WTC11 (cell line): ENCODE results near the gene DPP10. TPM values are rescaled to one million over a fixed set of nuclear protein-coding genes. Genes with fewer than 3 reads are reported as not detected.

Source experiments
- ATAC-seq: fragments of 200-7000 bp; cut with Tn5 transposase; 2 replicates; pipeline ENCODE4 v1.10.0; 2021; ENCODE audit warnings: mild to moderate bottlenecking, moderate library complexity
- CTCF ChIA-PET: fragments of 300-600 bp; sonication (Branson Sonifier 250); formaldehyde crosslinking; loops from one replicate; lab custom pipeline; 2021; ENCODE audit warnings: antibody characterized with exemption; lab: Charles Lee
- POLR2A ChIA-PET: fragments of 350-600 bp; sonication (Branson Sonifier 250); formaldehyde crosslinking; loops from one replicate; lab custom pipeline; 2021; ENCODE audit warnings: antibody characterized with exemption; lab: Charles Lee
- DNase-seq: peaks from one replicate; pipeline ENCODE4 v3.0.0; 2021; ENCODE audit warnings: low spot score
- H3K27ac Mint-ChIP-seq: 2 replicates; pipeline ENCODE4 v1.8.0; 2021; ENCODE audit warnings: mixed read lengths
- H3K27me3 Mint-ChIP-seq: 2 replicates; pipeline ENCODE4 v1.8.0; 2021; ENCODE audit warnings: low read depth, mild to moderate bottlenecking, moderate library complexity, mixed read lengths
- H3K36me3 Mint-ChIP-seq: 2 replicates; pipeline ENCODE4 v1.8.0; 2021; ENCODE audit warnings: mixed read lengths
- H3K4me1 Mint-ChIP-seq: 2 replicates; pipeline ENCODE4 v1.8.0; 2022; ENCODE audit warnings: mixed read lengths
- H3K4me3 Mint-ChIP-seq: 2 replicates; pipeline ENCODE4 v1.8.0; 2021; ENCODE audit warnings: mild to moderate bottlenecking, moderate library complexity, mixed read lengths
- H3K9me3 Mint-ChIP-seq: 2 replicates; pipeline ENCODE4 v1.8.0; 2021; ENCODE audit warnings: mixed read lengths
- ARID4B ChIP-seq: sonication (generic); formaldehyde crosslinking; IDR thresholded peaks from 2 replicates; pipeline ENCODE4 v1.8.0; 2023; ENCODE audit warnings: missing genetic modification reagents, mild to moderate bottlenecking, borderline replicate concordance
- ATF3 ChIP-seq: sonication (generic); formaldehyde crosslinking; conservative IDR thresholded peaks from 2 replicates; pipeline ENCODE4 v1.8.1; 2022; ENCODE audit warnings: mild to moderate bottlenecking, missing genetic modification reagents
- EMX1 ChIP-seq: fragments of 250-450 bp; sonication (Bioruptor Pico); IDR thresholded peaks from 2 replicates; pipeline ENCODE4 v1.8.0; 2021; ENCODE audit warnings: mild to moderate bottlenecking
- GTF2I ChIP-seq: fragments of 250-450 bp; sonication (Bioruptor Pico); conservative IDR thresholded peaks from 2 replicates; pipeline ENCODE4 v1.4.0; 2021; ENCODE audit warnings: mild to moderate bottlenecking
- JUN ChIP-seq: sonication (generic); formaldehyde crosslinking; IDR thresholded peaks from 2 replicates; pipeline ENCODE4 v1.8.0; 2023; ENCODE audit warnings: mild to moderate bottlenecking, missing genetic modification reagents
- MYBL2 ChIP-seq: sonication (generic); formaldehyde crosslinking; IDR thresholded peaks from 2 replicates; pipeline ENCODE4 v1.8.1; 2023; ENCODE audit warnings: mild to moderate bottlenecking, moderate library complexity, missing genetic modification reagents
- NFE2L1 ChIP-seq: sonication (generic); formaldehyde crosslinking; IDR thresholded peaks from 2 replicates; pipeline ENCODE4 v1.8.1; 2023; ENCODE audit warnings: missing genetic modification reagents
- OVOL2 ChIP-seq: fragments of 250-450 bp; sonication (Bioruptor Pico); IDR thresholded peaks from 2 replicates; pipeline ENCODE4 v1.9.0; 2021; ENCODE audit warnings: mild to moderate bottlenecking, borderline replicate concordance
- PRDM15 ChIP-seq: sonication (generic); formaldehyde crosslinking; IDR thresholded peaks from 2 replicates; pipeline ENCODE4 v1.8.0; 2022; ENCODE audit warnings: missing genetic modification reagents
- PREB ChIP-seq: sonication (generic); formaldehyde crosslinking; IDR thresholded peaks from 2 replicates; pipeline ENCODE4 v1.8.1; 2022; ENCODE audit warnings: mild to moderate bottlenecking, missing genetic modification reagents, moderate library complexity, borderline replicate concordance
- STAT6 ChIP-seq: sonication (generic); formaldehyde crosslinking; conservative IDR thresholded peaks from 2 replicates; pipeline ENCODE4 v1.8.1; 2023; ENCODE audit warnings: mild to moderate bottlenecking, low read depth, missing genetic modification reagents, moderate library complexity
- TCF7 ChIP-seq: sonication (generic); formaldehyde crosslinking; IDR thresholded peaks from 2 replicates; pipeline ENCODE4 v1.8.0; 2022; ENCODE audit warnings: mild to moderate bottlenecking, low read depth, missing genetic modification reagents, moderate library complexity
- USF2 ChIP-seq: sonication (generic); formaldehyde crosslinking; IDR thresholded peaks from 2 replicates; pipeline ENCODE4 v1.8.1; 2023; ENCODE audit warnings: mild to moderate bottlenecking, missing genetic modification reagents, moderate library complexity
- ZBTB21 ChIP-seq: sonication (generic); formaldehyde crosslinking; IDR thresholded peaks from 2 replicates; pipeline ENCODE4 v1.8.1; 2023; ENCODE audit warnings: mild to moderate bottlenecking, missing genetic modification reagents, borderline replicate concordance
- ZBTB43 ChIP-seq: sonication (generic); formaldehyde crosslinking; IDR thresholded peaks from 2 replicates; pipeline ENCODE4 v1.8.1; 2023; ENCODE audit warnings: mild to moderate bottlenecking, missing genetic modification reagents
- ZMAT4 ChIP-seq: fragments of 250-450 bp; sonication (Bioruptor Pico); IDR thresholded peaks from 2 replicates; pipeline ENCODE4 v1.9.0; 2021; ENCODE audit warnings: mild to moderate bottlenecking
- ZNF671 ChIP-seq: fragments of 250-450 bp; sonication (Bioruptor Pico); IDR thresholded peaks from 2 replicates; pipeline ENCODE4 v1.8.0; 2021; ENCODE audit warnings: mild to moderate bottlenecking
- total RNA-seq: library from RNA; stranded (reverse); gene quantifications from 3 replicates; pipeline ENCODE4 v1.2.3, GENCODE V29; 2021

DPP10 gene
- total RNA-seq, 1 experiment from 2014 or later: 4.0 TPM

- TF ChIP-seq JUN (CRISPR knock-in tag) (no peak), GTF2I (no peak), ATF3 (CRISPR knock-in tag) (no peak), TCF7 (no peak), EMX1 (CRISPR knock-in tag) (no peak), NFE2L1 (no peak), ZMAT4 (no peak)
These were observed 1087.2 kb downstream of the DPP10 start (continued) for GRCh38 chr2:115529627-115530026.

- Mint-ChIP-seq H3K4me3 (no peak overlapping the region), H3K4me1 (peaks cover 8% of the 10 kb centered on the region), H3K27me3 (no peaks in the 10 kb centered on the region), H3K9me3 (no peaks in the 10 kb centered on the region), H3K27ac (peak overlapping the region; percentile 18; the same call in 1 of the 2 replicates), H3K36me3 (no peaks in the 10 kb centered on the region)
- TF ChIP-seq USF2 (no peak), PREB (CRISPR knock-in tag) (no peak), ZNF671 (CRISPR knock-in tag) (no peak), ZBTB43 (CRISPR knock-in tag) (no peak), STAT6 (CRISPR knock-in tag) (no peak), MYBL2 (CRISPR knock-in tag) (no peak)
- CTCF ChIA-PET: no interaction called here
- POLR2A ChIA-PET: no interaction called here
- no peak for DNase-seq
- ATAC-seq: peak; percentile 43; the same call in 1 of the 2 replicates
These were observed 1090.6 kb downstream of the DPP10 start for GRCh38 chr2:115533081-115533480.

- ChIA-PET CTCF (no interaction called here), POLR2A (no interaction called here)
- no peak overlapping the region for H3K4me3 Mint-ChIP-seq
These were observed 1099.4 kb downstream of the DPP10 start for GRCh38 chr2:115541814-115542213.

More at GRCh38 chr2:115541814-115542213, 1099.4 kb downstream of the DPP10 start:
- Mint-ChIP-seq H3K9me3 (no peaks in the 10 kb centered on the region), H3K27me3 (no peaks in the 10 kb centered on the region), H3K27ac (no peak overlapping the region), H3K36me3 (0 out of 2 replicates have a peak, but pooled peaks cover 3% of the 10 kb centered on the region), H3K4me1 (peaks cover 25% of the 10 kb centered on the region)
- DNase-seq: no peak
- no peak for ATAC-seq
- TF ChIP-seq OVOL2 (CRISPR knock-in tag) (no peak), PRDM15 (CRISPR knock-in tag) (no peak), ZBTB21 (CRISPR knock-in tag) (no peak), ARID4B (no peak)
